Ectodermal cell (in vitro differentiated cells): ENCODE data around the gene PCDHB7.
"Not testable (repeated sequence)": the region's sequence is repeated elsewhere in the genome, so short reads cannot be mapped to it uniquely, and the experiment has no call there.

Experiments used
- H3K27ac ChIP-seq: 2 replicates; pipeline ENCODE4 v1.7.0; 2013; ENCODE audit warnings: mild to moderate bottlenecking, low read depth, low read length; ENCODE audit not compliant: insufficient read depth, poor library complexity, severe bottlenecking
- H3K27me3 ChIP-seq: 2 replicates; pipeline ENCODE4 v1.7.0; 2013; ENCODE audit warnings: mild to moderate bottlenecking, low read length; ENCODE audit not compliant: insufficient read depth, control insufficient read depth, poor library complexity, severe bottlenecking
- H3K36me3 ChIP-seq: one replicate; pipeline ENCODE4 v1.7.0; 2013; ENCODE audit warnings: low read length; ENCODE audit not compliant: control insufficient read depth, insufficient read depth
- H3K4me1 ChIP-seq: one replicate; pipeline ENCODE4 v1.7.0; 2013; ENCODE audit warnings: low read length; ENCODE audit not compliant: control insufficient read depth, insufficient read depth
- H3K4me3 ChIP-seq: 2 replicates; pipeline ENCODE4 v1.7.0; 2013; ENCODE audit warnings: low read depth, low read length, control low read depth; ENCODE audit not compliant: insufficient read depth
- H3K9me3 ChIP-seq: 2 replicates; pipeline ENCODE4 v1.7.0; 2013; ENCODE audit warnings: mild to moderate bottlenecking, low read length, moderate library complexity; ENCODE audit not compliant: control insufficient read depth
- WGBS, 2 experiments: methylation state at CpG; one replicate each; pipeline ENCODE4 v1.1.7; 2013; ENCODE audit warnings: missing lambda C conversion rate in 2 of 2; 5-methylcytosine and 5-hydroxymethylcytosine counted together

Gene PCDHB7

DNA sequence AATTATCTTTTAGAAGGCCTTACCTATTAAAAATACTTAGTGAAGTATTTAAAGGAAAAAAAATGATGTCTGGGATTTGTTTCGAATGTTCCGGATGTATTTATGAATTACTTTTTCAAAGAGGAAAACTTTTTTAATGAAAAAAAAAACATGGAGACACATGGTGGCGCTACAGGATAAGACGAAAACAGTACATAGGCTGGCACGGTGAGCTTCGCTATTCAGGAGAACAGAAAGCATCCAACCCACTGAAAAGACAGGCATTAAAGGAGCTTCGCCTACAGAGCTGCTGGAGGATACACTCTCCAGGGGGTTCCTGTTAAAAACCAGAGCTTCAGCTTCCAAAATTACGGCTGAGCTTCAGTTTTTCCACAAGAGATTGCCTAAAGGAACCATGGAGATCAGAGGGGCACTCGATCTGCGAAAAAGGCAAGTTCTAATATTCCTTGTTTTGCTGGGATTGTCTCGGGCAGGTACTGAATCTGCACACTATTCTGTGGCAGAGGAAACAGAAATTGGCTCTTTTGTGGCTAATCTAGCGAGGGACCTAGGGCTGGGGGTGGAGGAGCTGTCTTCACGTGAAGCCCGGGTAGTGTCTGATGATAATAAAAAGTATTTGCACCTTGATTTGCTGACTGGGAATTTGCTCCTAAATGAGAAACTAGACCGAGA lies 50.8 kb downstream of the PCDHB7 start, which contains the start of gene PCDHB14:
PCDHB14 (plus strand) TSS at position 232 of the 672 bp plus-strand sequence; CDS start at position 395, 163 bp downstream.
- H3K4me3 ChIP-seq: peak within 1 kb of the TSS; percentile 14
- no peaks in the 10 kb centered on the region for H3K4me1 ChIP-seq
- no peaks in the 10 kb centered on the region for H3K27me3 ChIP-seq
- no peaks in the 10 kb centered on the region for H3K36me3 ChIP-seq
- H3K27ac ChIP-seq: no peak within 1 kb of the TSS
- WGBS, 2 experiments: 46 to 47% methylated on average over 15 of the region's 15 CpGs
- H3K9me3 ChIP-seq: no peaks in the 10 kb centered on the region

GRCh38 chr5:141224844-141225243 lies 52.4 kb downstream of the PCDHB7 start:
- H3K27ac ChIP-seq, H3K4me1 ChIP-seq, H3K27me3 ChIP-seq, H3K9me3 ChIP-seq, H3K36me3 ChIP-seq, H3K4me3 ChIP-seq: not testable (repeated sequence)
- 94% methylated on average over 27 to 29 of the region's 40 CpGs for WGBS, 2 experiments

DNA sequence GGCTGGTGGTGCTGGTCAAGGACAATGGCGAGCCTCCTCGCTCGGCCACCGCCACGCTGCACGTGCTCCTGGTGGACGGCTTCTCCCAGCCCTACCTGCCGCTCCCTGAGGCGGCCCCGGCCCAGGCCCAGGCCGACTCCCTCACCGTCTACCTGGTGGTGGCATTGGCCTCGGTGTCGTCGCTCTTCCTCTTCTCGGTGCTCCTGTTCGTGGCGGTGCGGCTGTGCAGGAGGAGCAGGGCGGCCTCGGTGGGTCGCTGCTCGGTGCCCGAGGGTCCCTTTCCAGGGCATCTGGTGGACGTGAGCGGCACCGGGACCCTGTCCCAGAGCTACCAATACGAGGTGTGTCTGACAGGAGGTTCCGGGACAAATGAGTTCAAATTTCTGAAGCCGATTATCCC lies 53.0 kb downstream of the PCDHB7 start:
- H3K27ac ChIP-seq, H3K9me3 ChIP-seq, H3K36me3 ChIP-seq, H3K27me3 ChIP-seq, H3K4me1 ChIP-seq, H3K4me3 ChIP-seq: not testable (repeated sequence)
- WGBS, 2 experiments: 95 to 98% methylated on average over 25 to 27 of the region's 30 CpGs
